LNCAP (cell line): ENCODE data around the gene RBP4.

Experiments
- CTCF ChIP-seq: fragments of 450-650 bp; IDR thresholded peaks from 2 replicates; pipeline ENCODE4 v1.5.1; 2017; ENCODE audit warnings: mild to moderate bottlenecking

RBP4 gene

GRCh38 chr10:93601146-93601773 lies at the start of gene RBP4:
Gene RBP4 (minus strand): TSS chr10:93601235. CDS start chr10:93601028, 207 bp downstream.
- no peak for TF ChIP-seq CTCF

GRCh38 chr10:93639791-93640190 lies 38.8 kb upstream of the RBP4 start:
- no peak for TF ChIP-seq CTCF

- no peak for TF ChIP-seq CTCF
These were observed 29.9 kb upstream of the RBP4 start for GRCh38 chr10:93630625-93631557.

- TF ChIP-seq CTCF, result no peak
These were observed 28.7 kb upstream of the RBP4 start for GRCh38 chr10:93629647-93630305.

GRCh38 chr10:93628858-93629257 lies 27.8 kb upstream of the RBP4 start:
- TF ChIP-seq CTCF, result no peak

- no peak for TF ChIP-seq CTCF
These were observed 21.9 kb upstream of the RBP4 start for GRCh38 chr10:93622942-93623341.

GRCh38 chr10:93620925-93621324 lies 19.9 kb upstream of the RBP4 start:
- no peak for TF ChIP-seq CTCF
